ENCODE data around the gene CFAP74.

Gene CFAP74

GRCh38 chr1:2041305-2041704 lies 37.7 kb upstream of the CFAP74 start:
- DNase-seq (ENCODE audit: low read depth in 1 of 2, low spot score in 1 of 2) = no peak

- no peak for DNase-seq (ENCODE audit: low read depth in 1 of 2, low spot score in 1 of 2)
Observed at GRCh38 chr1:2039251-2039650, 35.7 kb upstream of the CFAP74 start.

GRCh38 chr1:2038229-2038628 lies 34.6 kb upstream of the CFAP74 start:
- no peak for DNase-seq (ENCODE audit: low read depth in 1 of 2, low spot score in 1 of 2)

- no peak for DNase-seq (ENCODE audit: low read depth in 1 of 2, low spot score in 1 of 2)
Observed at GRCh38 chr1:2037314-2037979, 33.9 kb upstream of the CFAP74 start.

DNA sequence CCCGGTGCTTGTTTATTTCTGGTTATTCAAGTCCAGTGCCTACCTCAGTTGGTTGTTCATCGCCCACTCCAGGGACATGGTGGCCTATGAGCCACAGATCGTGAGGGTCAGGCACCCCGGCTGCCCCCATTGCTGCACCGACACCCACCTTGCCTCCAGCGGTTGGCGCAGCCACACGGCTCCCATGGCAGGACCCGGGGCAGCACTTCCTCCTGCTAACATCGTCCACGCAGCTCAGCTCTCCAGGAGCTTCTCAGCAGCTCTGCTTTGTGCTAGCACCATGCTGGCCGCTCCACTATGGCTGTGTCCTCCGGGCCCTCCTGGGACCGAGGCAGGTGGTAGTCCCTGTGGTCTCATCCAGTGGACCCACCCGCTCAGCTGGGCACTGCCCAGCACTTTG lies 32.7 kb upstream of the CFAP74 start:
- DNase-seq (ENCODE audit: low read depth in 1 of 2, low spot score in 1 of 2) = no peak

DNA sequence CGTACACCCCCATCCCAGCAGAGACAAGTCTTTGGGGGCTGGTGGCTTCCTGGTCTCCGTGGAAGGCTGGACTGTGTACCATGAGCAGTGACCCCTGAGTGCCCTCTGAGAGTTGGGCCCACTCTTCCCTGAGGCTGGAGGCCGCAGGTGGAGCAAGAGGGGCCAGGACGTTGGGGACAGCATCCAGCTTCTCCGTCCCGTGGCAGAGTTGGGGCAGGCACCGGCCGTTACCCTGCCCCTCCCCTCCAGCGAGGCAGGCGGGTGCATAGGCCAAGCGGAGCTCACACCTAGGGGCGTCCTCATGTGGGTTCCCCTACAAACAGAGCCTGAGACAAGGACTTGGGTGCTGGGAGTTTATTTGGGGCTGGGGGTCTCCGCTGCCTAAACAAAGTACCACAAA lies 29.6 kb upstream of the CFAP74 start:
- DNase-seq (ENCODE audit: low read depth in 1 of 2, low spot score in 1 of 2) = no peak

- DNase-seq (ENCODE audit: low read depth in 1 of 2, low spot score in 1 of 2) = no peak
Observed at GRCh38 chr1:2032737-2033136, 29.2 kb upstream of the CFAP74 start.

DNA sequence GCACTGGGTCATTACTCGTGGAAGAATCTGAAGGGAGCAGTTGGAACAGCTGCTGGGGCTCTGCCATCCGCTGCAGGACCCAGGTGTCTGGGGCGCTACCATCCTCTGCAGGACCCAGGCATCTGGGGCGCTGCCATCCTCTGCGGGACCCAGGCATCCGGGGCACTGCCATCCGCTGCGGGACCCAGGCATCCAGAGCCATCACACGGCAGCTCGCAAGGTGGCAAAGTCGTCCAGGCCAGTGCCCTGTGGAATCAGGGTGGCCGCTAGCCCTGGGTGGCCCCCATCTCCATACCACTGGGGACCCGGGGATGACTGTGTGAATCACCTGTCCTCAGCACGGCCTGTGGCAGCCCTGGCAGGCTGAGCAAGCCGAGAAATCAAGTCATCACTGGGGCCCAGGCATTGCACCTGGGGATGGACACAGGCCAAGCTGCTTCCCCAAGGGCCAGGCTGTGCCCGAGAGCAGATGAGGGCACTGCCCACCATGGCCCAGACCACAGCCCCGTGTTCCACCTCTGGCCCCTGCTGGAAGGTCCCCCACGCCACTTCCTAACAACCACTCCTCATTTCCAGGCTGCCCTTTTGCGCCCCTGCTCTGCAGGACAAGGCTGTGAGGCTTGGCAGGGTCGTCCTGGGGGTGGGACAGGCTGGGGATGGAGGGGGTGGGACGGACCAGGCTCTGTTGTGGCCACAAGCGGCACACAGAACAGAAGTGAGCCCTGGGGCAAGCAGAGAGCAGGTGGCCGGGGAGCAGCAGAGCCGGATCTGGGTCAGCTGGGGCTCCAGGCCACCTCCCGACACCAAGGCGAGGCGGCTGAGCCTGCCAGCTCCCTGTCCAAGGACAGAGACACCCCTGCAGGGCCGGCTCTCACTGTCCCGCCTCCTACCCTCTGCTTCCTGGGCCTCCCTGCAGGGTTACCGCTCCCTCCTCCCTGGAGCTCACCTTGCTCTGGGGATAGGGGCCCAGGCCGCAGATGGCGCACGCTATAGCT lies 28.3 kb upstream of the CFAP74 start:
- no peak for DNase-seq (ENCODE audit: low read depth in 1 of 2, low spot score in 1 of 2)

GRCh38 chr1:2030076-2030871 lies 26.7 kb upstream of the CFAP74 start:
- DNase-seq (ENCODE audit: low read depth in 1 of 2, low spot score in 1 of 2) = no peak

GRCh38 chr1:2029561-2029960 lies 26.0 kb upstream of the CFAP74 start:
- DNase-seq (ENCODE audit: low read depth in 1 of 2, low spot score in 1 of 2) = no peak

DNA sequence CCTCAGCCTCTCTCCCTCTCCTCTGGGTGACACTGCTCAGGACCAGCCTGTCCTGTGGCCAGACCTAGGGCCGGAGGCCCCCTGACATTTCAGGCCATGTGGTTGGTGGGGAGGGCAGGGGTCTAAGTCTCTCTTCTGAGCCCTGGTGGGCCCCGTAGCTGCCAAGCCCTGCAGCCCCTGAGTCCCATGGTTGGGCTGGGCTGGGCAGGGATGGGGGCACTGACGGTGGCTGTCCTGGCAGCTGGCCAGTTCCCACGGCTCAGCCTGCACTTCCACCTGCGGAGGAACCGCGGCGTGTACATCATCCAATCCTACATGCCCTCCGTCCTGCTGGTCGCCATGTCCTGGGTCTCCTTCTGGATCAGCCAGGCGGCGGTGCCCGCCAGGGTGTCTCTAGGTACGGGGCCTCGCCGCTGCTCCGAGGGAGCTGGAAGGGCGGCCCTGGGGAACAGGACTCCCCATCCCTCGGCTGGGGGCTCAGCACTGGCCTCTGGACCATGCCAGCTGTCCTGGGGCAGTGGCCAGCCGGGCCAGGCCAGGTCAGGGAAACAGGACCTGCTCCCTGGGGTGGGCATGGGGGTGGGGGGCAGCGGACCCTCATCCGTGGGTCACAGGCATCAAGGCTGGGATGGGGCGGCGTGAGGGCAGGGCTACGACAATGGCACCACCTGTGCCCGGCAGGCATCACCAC lies 25.4 kb upstream of the CFAP74 start:
- DNase-seq (ENCODE audit: low read depth in 1 of 2, low spot score in 1 of 2) = no peak

DNA sequence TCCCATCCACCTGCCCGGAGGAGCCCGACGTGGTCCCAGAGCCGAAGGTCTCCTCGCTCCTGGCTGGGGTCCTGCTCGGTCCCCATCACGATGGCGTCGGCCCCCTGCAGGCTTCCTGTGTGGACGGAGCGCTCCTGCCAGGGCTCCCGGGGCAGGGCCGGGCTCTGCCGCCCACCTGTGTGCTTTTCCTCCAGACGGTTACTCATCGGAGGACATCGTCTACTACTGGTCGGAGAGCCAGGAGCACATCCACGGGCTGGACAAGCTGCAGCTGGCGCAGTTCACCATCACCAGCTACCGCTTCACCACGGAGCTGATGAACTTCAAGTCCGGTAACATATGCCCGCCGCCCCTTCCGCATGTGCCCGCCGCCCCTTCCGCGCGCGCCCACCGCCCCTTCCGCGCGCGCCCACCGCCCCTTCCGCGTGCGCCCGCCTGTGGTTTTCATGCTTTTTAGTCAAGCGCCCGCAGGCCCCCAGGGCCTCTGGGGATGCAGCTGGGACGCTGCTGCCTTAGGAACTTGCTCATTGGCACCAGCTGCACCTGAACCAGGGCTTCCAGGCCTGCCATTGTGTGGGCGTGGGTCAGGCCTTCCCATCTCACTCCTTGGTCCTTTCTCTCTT lies 24.5 kb upstream of the CFAP74 start:
- DNase-seq (ENCODE audit: low read depth in 1 of 2, low spot score in 1 of 2) = no peak

GRCh38 chr1:2025491-2025981 lies 21.9 kb upstream of the CFAP74 start:
- no peak for DNase-seq (ENCODE audit: low read depth in 1 of 2, low spot score in 1 of 2)

GRCh38 chr1:2024887-2025286 lies 21.3 kb upstream of the CFAP74 start:
- DNase-seq (ENCODE audit: low read depth in 1 of 2, low spot score in 1 of 2) = no peak

GRCh38 chr1:2024451-2024850 lies 20.9 kb upstream of the CFAP74 start:
- no peak for DNase-seq (ENCODE audit: low read depth in 1 of 2, low spot score in 1 of 2)

DNA sequence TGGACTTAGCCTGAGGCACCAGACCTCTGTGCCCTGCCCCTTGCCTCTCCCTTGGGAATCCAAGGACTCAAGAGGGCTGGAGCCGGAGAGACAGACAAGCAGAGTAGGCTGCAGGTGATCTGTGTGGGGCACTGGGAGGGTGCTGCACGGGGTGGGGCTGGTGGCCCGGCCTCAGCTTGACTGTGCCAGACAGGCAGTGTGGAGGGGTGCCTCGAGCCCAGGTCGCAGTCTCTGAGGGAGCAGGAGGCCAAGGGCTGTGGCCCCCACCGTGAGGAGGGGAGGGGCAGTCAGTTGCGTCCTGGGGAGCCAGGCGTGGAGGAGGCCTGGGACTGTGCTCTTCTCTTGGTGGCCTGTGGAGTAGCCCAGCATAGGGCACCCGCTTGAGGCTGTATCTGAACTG lies 19.6 kb upstream of the CFAP74 start:
- no peak for DNase-seq (ENCODE audit: low read depth in 1 of 2, low spot score in 1 of 2)

GRCh38 chr1:2022063-2022770 lies 18.6 kb upstream of the CFAP74 start:
- no peak for DNase-seq (ENCODE audit: low read depth in 1 of 2, low spot score in 1 of 2)

DNA sequence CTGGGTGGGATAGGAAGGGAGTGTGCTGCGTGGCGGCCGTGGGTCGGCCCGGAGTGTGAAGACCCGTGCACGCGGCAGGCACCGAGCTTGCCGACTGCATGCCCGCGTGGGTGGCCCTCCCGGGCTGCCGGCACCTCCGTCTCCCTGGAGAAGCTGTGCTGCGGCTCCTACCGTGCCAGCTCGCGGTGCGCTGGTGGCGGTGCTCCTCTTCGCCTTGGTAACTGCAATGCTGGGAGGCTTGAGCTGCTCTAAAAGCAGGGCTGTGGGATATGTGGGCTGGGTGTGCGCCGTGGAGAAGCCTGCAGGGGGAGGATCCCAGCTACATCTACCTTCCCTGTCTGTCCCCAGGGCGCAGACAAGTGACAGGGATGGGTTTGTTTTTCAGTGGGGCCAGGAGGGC lies 18.0 kb upstream of the CFAP74 start:
- DNase-seq (ENCODE audit: low read depth in 1 of 2, low spot score in 1 of 2) = no peak

DNA sequence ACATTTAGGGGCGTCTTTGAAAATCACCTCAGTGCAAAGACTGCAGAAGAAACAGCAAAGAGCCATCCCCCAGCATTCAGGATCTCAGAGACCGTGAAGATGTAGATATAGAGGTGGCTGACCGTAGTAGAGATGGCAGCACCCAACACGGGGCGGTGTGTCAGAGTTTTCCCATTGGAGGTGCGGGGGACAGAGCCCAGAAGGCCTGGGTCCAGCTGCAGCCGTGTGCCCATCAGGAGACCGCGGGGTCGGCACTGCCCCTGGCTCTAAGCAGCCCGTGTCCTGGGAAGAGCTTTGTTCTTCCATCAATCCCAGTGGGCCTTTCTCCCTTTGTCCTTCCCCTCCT lies 16.7 kb upstream of the CFAP74 start:
- DNase-seq (ENCODE audit: low read depth in 1 of 2, low spot score in 1 of 2) = no peak
